ENCODE measurements around the gene OR4E1.

GRCh38 chr14:21626491-21627230, 47.0 kb downstream of the OR4E1 start:
- TF ChIP-seq POLR2A (IDR thresholded peaks at IDR 0.05; ENCODE audit: low read depth, low read length) (no peak), POLR2AphosphoS5 (IDR thresholded peaks at IDR 0.05; ENCODE audit: low read depth, low read length) (no peak)
